SK-N-SH (cell line): Measurements from ENCODE around the gene C1GALT1. TPM values are rescaled to one million over a fixed set of nuclear protein-coding genes. Genes with fewer than 3 reads are reported as not detected.

Experiments
- CTCF ChIA-PET: fragments of 300-600, 350-600 bp; formaldehyde crosslinking; extraction: SDS; loops from one replicate; lab custom pipeline; 2021; lab: Yijun Ruan, JAX
- POLR2A ChIA-PET: fragments of 350-600 bp; sonication (Branson Sonifier 250); formaldehyde crosslinking; extraction: SDS; loops from one replicate; lab custom pipeline; 2020; ENCODE audit warnings: antibody characterized with exemption, inconsistent platforms; lab: Yijun Ruan, JAX
- DNase-seq: peaks from one replicate; pipeline ENCODE4 v3.0.0; 2012
- H2AFZ ChIP-seq: fragments of 200-600 bp; sonication (generic); 2 replicates; pipeline ENCODE4 v1.8.1; 2016; ENCODE audit warnings: antibody characterized with exemption, mild to moderate bottlenecking, low read depth
- H3F3A ChIP-seq: fragments of 200-600 bp; sonication (generic); replicated peaks from 2 replicates; pipeline ENCODE3; 2016; ENCODE audit warnings: antibody characterized with exemption, mild to moderate bottlenecking; ENCODE audit not compliant: insufficient read depth
- H3K27ac ChIP-seq, 2 experiments: fragments of 200-500 bp in 1 of 2; fragments of 200-600 bp in 1 of 2; sonication (Bioruptor generic) in 1 of 2; sonication (generic), shearing (Covaris generic) in 1 of 2; 2 replicates each; pipeline versions ENCODE4 v1.5.1 to v1.6.1; 2014 to 2016; ENCODE audit warnings: low read depth in 2 of 2, inconsistent platforms in 1 of 2, low read length in 1 of 2, mild to moderate bottlenecking in 1 of 2, mixed read lengths in 1 of 2
- H3K27me3 ChIP-seq: fragments of 200-600 bp; sonication (generic), shearing (Covaris generic); 2 replicates; pipeline ENCODE4 v1.6.1; 2016; ENCODE audit warnings: mixed run types; ENCODE audit not compliant: insufficient read depth
- H3K36me3 ChIP-seq, 2 experiments: fragments of 200-500 bp in 1 of 2; fragments of 200-600 bp in 1 of 2; sonication (Bioruptor generic) in 1 of 2; sonication (generic) in 1 of 2; replicated peaks in 1 of 2; 2 replicates each; pipeline versions ENCODE3 to v1.5.1; 2014 to 2016; ENCODE audit warnings: low read length in 1 of 2, mild to moderate bottlenecking in 1 of 2; ENCODE audit not compliant: insufficient read depth in 2 of 2, control insufficient read depth in 1 of 2
- H3K4me1 ChIP-seq, 2 experiments: fragments of 200-500 bp in 1 of 2; fragments of 200-600 bp in 1 of 2; sonication (Bioruptor generic) in 1 of 2; sonication (generic), shearing (Covaris generic) in 1 of 2; 2 replicates each; pipeline versions ENCODE4 v1.5.1 to v1.6.1; 2014 to 2016; ENCODE audit warnings: low read depth in 1 of 2, low read length in 1 of 2, mixed run types in 1 of 2; ENCODE audit not compliant: insufficient read depth in 2 of 2, control insufficient read depth in 1 of 2
- H3K4me2 ChIP-seq: fragments of 200-600 bp; sonication (generic), shearing (Covaris generic); 2 replicates; pipeline ENCODE4 v1.6.1; 2017; ENCODE audit warnings: mixed run types
- H3K4me3 ChIP-seq, 2 experiments: fragments of 200-500 bp in 1 of 2; fragments of 200-600 bp in 1 of 2; sonication (Bioruptor generic) in 1 of 2; sonication (generic), shearing (Covaris generic) in 1 of 2; 2 replicates each; pipeline versions ENCODE4 v1.5.1 to v1.8.1; 2014 to 2016; ENCODE audit warnings: low read depth in 2 of 2, inconsistent platforms in 1 of 2, low read length in 1 of 2, mild to moderate bottlenecking in 1 of 2, mixed read lengths in 1 of 2, moderate library complexity in 1 of 2
- H3K79me2 ChIP-seq: fragments of 200-600 bp; sonication (generic); 2 replicates; pipeline ENCODE4 v1.8.1; 2017; ENCODE audit warnings: mild to moderate bottlenecking; ENCODE audit not compliant: insufficient read depth
- H3K9ac ChIP-seq: fragments of 200-600 bp; sonication (generic); 2 replicates; pipeline ENCODE4 v1.6.1; 2017; ENCODE audit warnings: mixed run types
- H3K9me2 ChIP-seq: fragments of 200-600 bp; sonication (generic); 2 replicates; pipeline ENCODE4 v1.6.1; 2017; ENCODE audit warnings: mixed run types
- H3K9me3 ChIP-seq: fragments of 200-600 bp; sonication (generic); 2 replicates; pipeline ENCODE4 v1.6.1; 2017; ENCODE audit warnings: mixed run types, mild to moderate bottlenecking, moderate library complexity
- H4K20me1 ChIP-seq: fragments of 200-600 bp; sonication (generic); 2 replicates; pipeline ENCODE4 v1.6.1; 2017; ENCODE audit warnings: mild to moderate bottlenecking, mixed run types; ENCODE audit not compliant: insufficient read depth
- CTCF ChIP-seq: fragments of 200-600 bp; sonication (generic); IDR thresholded peaks from 2 replicates; pipeline ENCODE4 v1.6.1; 2017; ENCODE audit warnings: antibody characterized with exemption, mild to moderate bottlenecking, moderate library complexity
- ELF1 ChIP-seq: IDR thresholded peaks from 2 replicates; pipeline ENCODE4 v1.4.0; 2012
- FOSL2 ChIP-seq: IDR thresholded peaks from 2 replicates; pipeline ENCODE4 v1.4.0; 2012; ENCODE audit warnings: low read depth, mild to moderate bottlenecking, moderate library complexity, borderline replicate concordance
- FOXJ3 ChIP-seq: sonication (generic); formaldehyde crosslinking; IDR thresholded peaks from 2 replicates; pipeline ENCODE4 v1.5.1; 2020; ENCODE audit warnings: mild to moderate bottlenecking, missing genetic modification reagents
- FOXM1 ChIP-seq: IDR thresholded peaks from 2 replicates; pipeline ENCODE4 v1.4.0; 2012; ENCODE audit warnings: low read depth, mild to moderate bottlenecking
- GABPA ChIP-seq: IDR thresholded peaks from 2 replicates; pipeline ENCODE4 v1.4.0; 2012; ENCODE audit warnings: low read depth, mild to moderate bottlenecking
- MEF2A ChIP-seq: IDR thresholded peaks from 2 replicates; pipeline ENCODE4 v1.4.0; 2012; ENCODE audit warnings: low read depth, borderline replicate concordance
- MXI1 ChIP-seq: IDR thresholded peaks from 2 replicates; pipeline ENCODE4 v1.6.1; 2012; ENCODE audit warnings: mild to moderate bottlenecking, low read depth, low read length, improper control_type of control experiment
- NFIC ChIP-seq: IDR thresholded peaks from 2 replicates; pipeline ENCODE4 v1.4.0; 2012; ENCODE audit warnings: borderline replicate concordance
- NRF1 ChIP-seq: IDR thresholded peaks from 2 replicates; pipeline ENCODE4 v1.6.1; 2012; ENCODE audit warnings: low read depth, mild to moderate bottlenecking, low read length
- PBX3 ChIP-seq: IDR thresholded peaks from 2 replicates; pipeline ENCODE4; 2012
- RAD21 ChIP-seq: IDR thresholded peaks from 2 replicates; pipeline ENCODE4 v1.6.1; 2012; ENCODE audit warnings: mild to moderate bottlenecking, low read length
- RCOR1 ChIP-seq: fragments of 150-350 bp; IDR thresholded peaks from 2 replicates; pipeline ENCODE4 v1.6.1; 2017; ENCODE audit warnings: antibody characterized with exemption, low read length
- RXRA ChIP-seq: IDR thresholded peaks from 2 replicates; pipeline ENCODE4 v1.4.0; 2012; ENCODE audit warnings: low read depth, mild to moderate bottlenecking, borderline replicate concordance
- SIN3A ChIP-seq: IDR thresholded peaks from 2 replicates; pipeline ENCODE4 v1.6.1; 2012; ENCODE audit warnings: low read depth, mild to moderate bottlenecking, low read length, moderate library complexity, borderline replicate concordance
- TCF12 ChIP-seq: IDR thresholded peaks from 2 replicates; pipeline ENCODE4 v1.4.0; 2012
- TEAD4 ChIP-seq: IDR thresholded peaks from 2 replicates; pipeline ENCODE4 v1.4.0; 2012; ENCODE audit warnings: mild to moderate bottlenecking, borderline replicate concordance; ENCODE audit not compliant: insufficient read depth
- USF1 ChIP-seq: IDR thresholded peaks from 2 replicates; pipeline ENCODE4 v1.4.0; 2012; ENCODE audit warnings: low read depth, borderline replicate concordance
- WGBS: methylation state at CpG from one replicate; pipeline ENCODE4 v1.1.6; 2017; ENCODE audit warnings: low lambda C conversion rate; 5-methylcytosine and 5-hydroxymethylcytosine counted together
- polyA plus RNA-seq, 3 experiments: library from polyadenylated mRNA; depleted of rRNA; stranded (reverse); fragments of >200 nt; gene quantifications; 2 replicates each; pipeline ENCODE4 v1.2.3, GENCODE V29; 2012
- TF ChIP-seq, protein P1 (sequence below): IDR thresholded peaks from 2 replicates; pipeline ENCODE4 v1.4.0; 2012; ENCODE audit warnings: low read depth

Gene C1GALT1
- polyA plus RNA-seq, 1 of the 3 experiments (the other 2 are of a cell fraction): 15.2 TPM

- peak overlapping the region; percentile 64 for H3K9ac ChIP-seq
- no peaks in the 10 kb centered on the region for H3K27me3 ChIP-seq
- no peaks in the 10 kb centered on the region for H4K20me1 ChIP-seq
- ChIA-PET POLR2A (interaction anchor here (0.6 to 1.3 kb wide), 4 partner anchors 8 to 461 kb away, joined by 3 read pairs; no protein-coding TSS in a partner anchor), CTCF (interaction anchor here (0.6 to 2.4 kb wide), 23 partner anchors 9 to 1114 kb away, joined by 3 to 14 read pairs (median 4); no protein-coding TSS in a partner anchor)
- peak overlapping the region; percentile 80 for H3K4me2 ChIP-seq
- H3K79me2 ChIP-seq: peaks cover 36% of the 10 kb centered on the region
- H3F3A ChIP-seq: peaks cover 32% of the 10 kb centered on the region
- no peaks in the 10 kb centered on the region for H3K9me3 ChIP-seq
- TF ChIP-seq USF1: no peak
- peak; percentile 51 for TF ChIP-seq RAD21
- no peak for TF ChIP-seq FOXM1
- TF ChIP-seq NFIC: no peak
- TF ChIP-seq RXRA: no peak
- TF ChIP-seq CTCF: no peak
- TF ChIP-seq MXI1: no peak; the same call in none of the 2 replicates
- TF ChIP-seq MEF2A: no peak
- TF ChIP-seq GABPA: no peak
- TF ChIP-seq TCF12: no peak
- TF ChIP-seq ELF1: peak; percentile 31
- TF ChIP-seq, protein P1, sequence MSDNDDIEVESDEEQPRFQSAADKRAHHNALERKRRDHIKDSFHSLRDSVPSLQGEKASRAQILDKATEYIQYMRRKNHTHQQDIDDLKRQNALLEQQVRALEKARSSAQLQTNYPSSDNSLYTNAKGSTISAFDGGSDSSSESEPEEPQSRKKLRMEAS: 0 out of 2 replicates have a peak, but pooled peaks have one; percentile 17
- no peak for TF ChIP-seq FOXJ3 (CRISPR knock-in tag)
- H3K4me3 ChIP-seq: peak overlapping the region; percentile 78 to 100
- peak overlapping the region; percentile 85 to 99 for H3K27ac ChIP-seq
- 5% methylated on average over 12 of the region's 12 CpGs for WGBS
- no peaks in the 10 kb centered on the region for H3K9me2 ChIP-seq
- H2AFZ ChIP-seq: peak overlapping the region; percentile 92
- peaks cover 21 to 24% of the 10 kb centered on the region in 2 experiments for H3K4me1 ChIP-seq
- peak; percentile 55 for DNase-seq
- peaks cover 0 to 7% of the 10 kb centered on the region in 2 experiments for H3K36me3 ChIP-seq
Observed at GRCh38 chr7:7181519-7182155, 707 bp upstream of the C1GALT1 start.

DNA sequence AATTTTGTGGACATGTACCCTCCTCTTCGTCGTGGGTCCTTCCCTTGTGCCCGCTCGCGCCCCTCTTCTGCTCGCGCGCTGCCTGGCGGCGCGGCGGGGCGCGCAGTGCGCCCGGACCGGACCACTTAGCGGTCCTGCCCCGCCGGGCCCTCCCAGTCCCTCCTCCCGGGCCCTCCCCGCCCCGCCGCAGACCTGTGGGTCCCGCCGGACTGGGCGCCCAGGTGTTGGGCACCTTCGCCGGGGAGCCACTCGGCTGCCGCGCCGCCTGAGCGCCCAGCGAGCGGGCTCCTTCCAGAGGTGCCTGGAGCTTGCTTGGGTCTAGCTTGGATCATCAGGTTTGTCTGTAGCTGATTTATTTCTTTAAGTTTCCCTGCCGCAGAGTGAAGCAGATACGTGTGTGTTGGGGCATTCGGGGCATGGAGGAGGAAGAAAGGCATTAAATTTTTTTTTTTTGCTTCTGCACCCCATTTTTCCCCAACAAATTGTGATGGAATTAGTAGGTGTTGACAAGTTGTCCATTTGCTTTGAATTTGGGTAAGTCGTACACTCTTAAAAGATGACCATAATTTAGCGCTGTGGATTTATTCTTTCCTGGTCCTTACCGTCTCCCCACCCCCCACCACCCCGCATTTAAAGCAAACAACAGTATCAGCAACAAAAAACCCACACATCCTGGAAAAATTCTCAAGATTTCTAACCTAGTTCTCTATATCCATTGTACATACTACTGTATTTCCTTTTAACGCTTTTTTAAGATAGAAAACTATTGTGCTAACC is 905 bp downstream of the C1GALT1 start:
- Histone ChIP-seq H3K9ac (peak overlapping the region; percentile 81), H3K4me2 (peak overlapping the region; percentile 86), H3K4me3 (peak overlapping the region; percentile 78 to 100), H3K36me3 (peaks cover 0 to 7% of the 10 kb centered on the region in 2 experiments), H3F3A (peaks cover 21% of the 10 kb centered on the region), H3K27me3 (no peaks in the 10 kb centered on the region), H3K27ac (peak overlapping the region; percentile 77 to 95), H3K79me2 (peaks cover 49% of the 10 kb centered on the region), H3K9me2 (no peaks in the 10 kb centered on the region), H2AFZ (peak overlapping the region; percentile 87), H4K20me1 (no peaks in the 10 kb centered on the region), H3K9me3 (no peaks in the 10 kb centered on the region), H3K4me1 (peaks cover 8 to 26% of the 10 kb centered on the region in 2 experiments; a peak in 3 of 4 replicates)
- CTCF ChIA-PET: interaction anchor here (0.7 to 2.4 kb wide), 10 partner anchors 27 to 337 kb away, joined by 3 to 13 read pairs (median 3); no protein-coding TSS in a partner anchor
- 2% methylated on average over 41 of the region's 44 CpGs for WGBS
- peak; percentile 82 for DNase-seq
- POLR2A ChIA-PET: interaction anchor here (0.6 kb wide), 1 partner anchor 358 kb away, joined by 4 read pairs; no protein-coding TSS in a partner anchor
- TF ChIP-seq FOXM1: no peak
- TF ChIP-seq SIN3A: no peak
- 0 out of 2 replicates have a peak, but pooled peaks have one; percentile 51 for TF ChIP-seq MXI1
- TF ChIP-seq TEAD4: peak; percentile 5; the same call in 1 of the 2 replicates
- no peak for TF ChIP-seq CTCF
- no peak for TF ChIP-seq NFIC
- no peak for TF ChIP-seq PBX3
- no peak for TF ChIP-seq RAD21
- no peak for TF ChIP-seq FOXJ3 (CRISPR knock-in tag)
- TF ChIP-seq NRF1: no peak
- TF ChIP-seq FOSL2: no peak
- no peak for TF ChIP-seq RCOR1
